C1 segment of cervical spinal cord (tissue), 14 donors: ENCODE measurements around the gene WBP2NL.
A peak's percentile ranks its signal among the peaks of the same experiment; 100 is the strongest.

ENCODE experiments used
- DNase-seq, 14 donors: peaks; one replicate each; lab custom pipeline; 2025; lab: John Stamatoyannopoulos, UW

The WBP2NL gene

GRCh38 chr22:41978732-41979131 lies 19.9 kb upstream of the WBP2NL start:
- DNase-seq: no peak

- DNase-seq: peak in 8 of 14 donors; percentile 10 to 72 (median 26)
These were observed 19.0 kb upstream of the WBP2NL start for GRCh38 chr22:41979423-41980250.

GRCh38 chr22:41982865-41983264 lies 15.7 kb upstream of the WBP2NL start:
- DNase-seq: no peak

GRCh38 chr22:41983513-41984405 lies 14.8 kb upstream of the WBP2NL start:
- DNase-seq: no peak

- no peak for DNase-seq
These were observed 11.3 kb upstream of the WBP2NL start for GRCh38 chr22:41987276-41987675.

- no peak for DNase-seq
These were observed 9.3 kb upstream of the WBP2NL start for GRCh38 chr22:41989246-41989645.

- no peak for DNase-seq
These were observed 7.5 kb upstream of the WBP2NL start for GRCh38 chr22:41991111-41991510.

- no peak for DNase-seq
These were observed 6.1 kb upstream of the WBP2NL start for GRCh38 chr22:41992496-41992895.

GRCh38 chr22:41995211-41995610 lies 3.4 kb upstream of the WBP2NL start:
- no peak for DNase-seq

- no peak for DNase-seq
These were observed 1.8 kb upstream of the WBP2NL start for GRCh38 chr22:41996826-41997225.

- no peak for DNase-seq
These were observed 1.9 kb downstream of the WBP2NL start for GRCh38 chr22:42000466-42000865.

GRCh38 chr22:42001121-42001520 lies 2.5 kb downstream of the WBP2NL start:
- DNase-seq: no peak

GRCh38 chr22:42001706-42002105 lies 3.1 kb downstream of the WBP2NL start:
- DNase-seq: no peak

- DNase-seq: no peak
These were observed 9.3 kb downstream of the WBP2NL start for GRCh38 chr22:42007922-42008321.

- no peak for DNase-seq
These were observed 12.2 kb downstream of the WBP2NL start for GRCh38 chr22:42010778-42011177.

GRCh38 chr22:42013385-42013784 lies 14.8 kb downstream of the WBP2NL start:
- DNase-seq: no peak

GRCh38 chr22:42016111-42016510 lies 17.5 kb downstream of the WBP2NL start:
- no peak for DNase-seq

- DNase-seq: no peak
These were observed 19.6 kb downstream of the WBP2NL start for GRCh38 chr22:42018224-42018623.

GRCh38 chr22:42021571-42021970 lies 23.0 kb downstream of the WBP2NL start:
- DNase-seq: no peak

GRCh38 chr22:42022162-42022847 lies 23.7 kb downstream of the WBP2NL start:
- no peak for DNase-seq

GRCh38 chr22:42025421-42025820 lies 26.8 kb downstream of the WBP2NL start:
- no peak for DNase-seq

GRCh38 chr22:42026705-42027104 lies 28.1 kb downstream of the WBP2NL start:
- DNase-seq: no peak
